Spleen (tissue), 11 donors: ENCODE data around the gene CPXM2. TPM values are rescaled to one million over a fixed set of nuclear protein-coding genes. Genes with fewer than 3 reads are reported as not detected.

Source experiments
- DNase-seq: peaks from one replicate; pipeline ENCODE4 v3.0.0-alpha.2; 2020
- H3K27ac ChIP-seq, 8 donors: fragments of 200-600 bp; sonication (generic) in 7 of 8; 1 replicate in 4 of 8; 2 replicates in 4 of 8; pipeline versions ENCODE4 v1.5.0 to v1.8.0; 2016 to 2021; ENCODE audit warnings: inconsistent platforms in 4 of 8, mild to moderate bottlenecking in 4 of 8, moderate library complexity in 1 of 8
- H3K27me3 ChIP-seq, 7 donors: fragments of 200-600 bp; sonication (generic) in 6 of 7; replicated peaks in 1 of 7; 1 replicate in 4 of 7; 2 replicates in 3 of 7; pipeline versions ENCODE4 v1.5.0 to v1.8.0; 2016 to 2021; ENCODE audit warnings: inconsistent platforms in 3 of 7, mild to moderate bottlenecking in 1 of 7
- H3K36me3 ChIP-seq, 6 donors: fragments of 200-600 bp; sonication (generic) in 5 of 6; 1 replicate in 4 of 6; 2 replicates in 2 of 6; pipeline versions ENCODE4 v1.5.0 to v1.8.0; 2016 to 2021; ENCODE audit warnings: inconsistent platforms in 2 of 6
- H3K4me1 ChIP-seq, 6 donors: fragments of 200-600 bp; sonication (generic) in 5 of 6; 1 replicate in 3 of 6; 2 replicates in 3 of 6; pipeline versions ENCODE4 v1.5.0 to v1.8.0; 2016 to 2021; ENCODE audit warnings: inconsistent platforms in 3 of 6
- H3K4me3 ChIP-seq, 8 donors: fragments of 200-600 bp; sonication (generic) in 7 of 8; 1 replicate in 4 of 8; 2 replicates in 4 of 8; pipeline versions ENCODE4 v1.5.0 to v1.8.0; 2016 to 2021; ENCODE audit warnings: inconsistent platforms in 4 of 8, mild to moderate bottlenecking in 4 of 8, moderate library complexity in 2 of 8
- H3K9me3 ChIP-seq, 8 donors: fragments of 200-600 bp; sonication (generic) in 7 of 8; 1 replicate in 4 of 8; 2 replicates in 4 of 8; pipeline versions ENCODE4 v1.5.0 to v1.8.0; 2016 to 2021; ENCODE audit warnings: inconsistent platforms in 4 of 8
- CTCF ChIP-seq, 11 experiments: fragments of 200-600 bp in 7 of 11; fragments of 450-650 bp in 4 of 11; sonication (generic) in 4 of 11; IDR thresholded peaks in 8 of 11; conservative IDR thresholded peaks in 3 of 11; 1 replicate in 7 of 11; 2 replicates in 4 of 11; pipeline versions ENCODE4 v1.4.0 to v1.8.0; 2016 to 2021; ENCODE audit warnings: antibody characterized with exemption in 11 of 11, inconsistent platforms in 4 of 11, mild to moderate bottlenecking in 1 of 11
- POLR2A ChIP-seq, 3 donors: fragments of 450-650 bp; IDR thresholded peaks; one replicate each; pipeline ENCODE4 v1.5.1; 2017; ENCODE audit warnings: antibody characterized with exemption in 3 of 3, mild to moderate bottlenecking in 1 of 3
- POLR2AphosphoS5 ChIP-seq, 3 donors: sonication (generic); formaldehyde crosslinking; IDR thresholded peaks; one replicate each; pipeline ENCODE4 v1.5.1; 2017; ENCODE audit warnings: antibody characterized with exemption in 3 of 3
- WGBS, 5 donors: extraction: QIAGEN DNeasy Blood & Tissue Kit in 3 of 5; methylation state at CpG; one replicate each; pipeline versions ENCODE4 v1.1.5 to v1.1.7; 2013 to 2018; 5-methylcytosine and 5-hydroxymethylcytosine counted together
- intact Hi-C: fragments of 100-400 bp; cut with DNase I; formaldehyde crosslinking; loops from one replicate; pipeline ENCODE4 v1.15.0; 2023; ENCODE audit warnings: low total_unique reads
- polyA plus RNA-seq, 3 donors: library from polyadenylated mRNA; stranded (reverse); fragments of 200-250 nt; gene quantifications; one replicate each; pipeline ENCODE4 v1.2.1, GENCODE V29; 2013
- total RNA-seq, 7 donors: library from RNA; depleted of rRNA in 3 of 7; stranded (reverse); fragments of >200 nt in 3 of 7; fragmentation: NEBNext Ultra II Directional in 4 of 7; extraction: Animal tissue kit (Norgen Biotek cat#: 25700) in 4 of 7; gene quantifications; one replicate each; pipeline versions ENCODE4 v1.1.0 to v1.2.1, GENCODE V29; 2016 to 2021
- donor health status: healthy with polysubstance abuse.
- donor health status: DM: no; HTN: no; CAD: no; lungs with moderate emphysema.
- donor health status: DM: no; HTN: no; CAD: no.
- donor health status: Bipolar disorder and iron deficiency.
- donor health status: healthy.
- donor health status: DM: no; HTN: no; CAD: no.
- donor health status: DM: yes; HTN: yes; CAD: no.

CPXM2 gene
- total and polyA plus RNA-seq, 10 donors = 3.7 to 38.2 (median 21.7) TPM

GRCh38 chr10:123836418-123837145 is 55.0 kb downstream of the CPXM2 start:
- no peaks in the 10 kb centered on the region for H3K4me1 ChIP-seq
- intact Hi-C loops = no loop called here
- WGBS, 5 donors = 69 to 84% (median 78%) methylated on average over 6 of the region's 6 CpGs
- peaks cover 0 to 40% (median 0%) of the 10 kb centered on the region in 7 donors for H3K27me3 ChIP-seq
- no peak for DNase-seq
- no peaks in the 10 kb centered on the region for H3K36me3 ChIP-seq
- TF ChIP-seq POLR2AphosphoS5 (IDR thresholded peaks at IDR 0.05) = no peak
- no peak for TF ChIP-seq POLR2A (IDR thresholded peaks at IDR 0.05)
- no peak for TF ChIP-seq CTCF (IDR thresholded peaks at IDR 0.05 in 8 of 11, conservative IDR thresholded peaks at IDR 0.05 in 3 of 11)
- no peak overlapping the region for H3K4me3 ChIP-seq
- H3K9me3 ChIP-seq = no peaks in the 10 kb centered on the region
- no peak overlapping the region for H3K27ac ChIP-seq

DNA sequence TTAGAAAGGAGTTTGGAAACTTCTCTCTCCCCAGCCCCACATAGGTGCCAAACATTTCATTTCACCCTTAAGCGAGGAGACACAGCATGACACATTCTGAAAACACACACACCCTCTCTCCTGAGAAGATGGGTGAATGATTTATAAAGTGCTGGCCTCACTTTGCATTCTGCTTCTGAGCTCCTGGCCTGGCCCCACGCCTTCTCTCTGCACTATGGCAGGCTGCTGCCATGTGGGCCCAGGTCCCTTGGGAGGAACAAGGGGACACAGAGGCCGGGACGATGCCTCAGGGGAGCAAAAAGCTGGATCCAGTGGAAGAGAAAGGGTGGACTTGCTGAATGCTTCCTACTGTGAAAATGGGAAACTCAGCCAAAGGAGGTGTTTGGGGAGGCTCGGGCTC is 56.0 kb downstream of the CPXM2 start:
- intact Hi-C loops = no loop called here
- Histone ChIP-seq H3K4me3 (no peak overlapping the region), H3K36me3 (no peaks in the 10 kb centered on the region), H3K4me1 (no peaks in the 10 kb centered on the region), H3K27me3 (peaks cover 0 to 46% (median 0%) of the 10 kb centered on the region in 7 donors), H3K9me3 (no peaks in the 10 kb centered on the region), H3K27ac (no peak overlapping the region)
- TF ChIP-seq CTCF (IDR thresholded peaks at IDR 0.05 in 8 of 11, conservative IDR thresholded peaks at IDR 0.05 in 3 of 11) (no peak), POLR2AphosphoS5 (IDR thresholded peaks at IDR 0.05) (no peak), POLR2A (IDR thresholded peaks at IDR 0.05) (no peak)
- no peak for DNase-seq
- 40 to 49% (median 45%) methylated on average over 5 of the region's 5 CpGs for WGBS, 5 donors

DNA sequence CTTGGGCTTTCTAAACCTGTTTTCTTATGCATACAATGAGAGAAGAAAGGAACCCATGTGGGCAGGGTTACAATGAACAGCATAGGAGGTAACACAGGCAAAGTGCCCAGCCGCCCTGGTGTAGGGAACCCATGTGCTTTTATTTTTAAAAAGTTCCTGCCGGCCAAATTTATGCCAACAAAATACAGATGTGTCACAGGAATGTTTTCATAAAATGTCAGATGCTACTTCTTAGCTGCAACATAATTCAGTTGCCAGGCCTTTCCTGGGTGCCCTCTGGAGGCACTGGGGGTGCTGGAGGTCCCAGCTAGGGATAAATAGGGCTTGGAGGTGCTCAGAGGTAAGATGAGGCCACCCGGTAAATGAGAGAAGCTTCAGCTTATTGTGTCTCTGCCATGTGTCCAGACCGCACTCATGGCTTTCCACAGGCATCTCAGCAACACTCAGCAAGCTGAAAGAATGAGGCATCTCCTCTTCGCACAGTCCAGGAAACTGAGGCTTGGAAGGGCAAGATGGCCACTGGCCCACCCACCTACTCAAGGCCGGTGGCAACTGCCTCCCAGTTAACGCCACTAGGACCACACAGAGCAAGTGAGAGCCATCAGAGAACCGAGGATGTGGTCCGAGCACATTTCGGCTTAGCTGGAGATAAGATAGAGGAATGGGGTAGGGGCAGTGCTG is 58.3 kb downstream of the CPXM2 start:
- TF ChIP-seq CTCF (IDR thresholded peaks at IDR 0.05 in 8 of 11, conservative IDR thresholded peaks at IDR 0.05 in 3 of 11) = no peak
- TF ChIP-seq POLR2AphosphoS5 (IDR thresholded peaks at IDR 0.05) = no peak
- no peak for TF ChIP-seq POLR2A (IDR thresholded peaks at IDR 0.05)
- H3K36me3 ChIP-seq = no peaks in the 10 kb centered on the region
- peaks cover 0 to 46% (median 0%) of the 10 kb centered on the region in 7 donors for H3K27me3 ChIP-seq
- intact Hi-C loops = no loop called here
- DNase-seq = no peak
- no peak overlapping the region for H3K27ac ChIP-seq
- H3K4me1 ChIP-seq = no peaks in the 10 kb centered on the region
- WGBS, 5 donors = 87 to 93% (median 92%) methylated on average over 10 of the region's 10 CpGs
- H3K9me3 ChIP-seq = peaks cover 0 to 8% (median 0%) of the 10 kb centered on the region in 8 donors
- no peak overlapping the region for H3K4me3 ChIP-seq

DNA sequence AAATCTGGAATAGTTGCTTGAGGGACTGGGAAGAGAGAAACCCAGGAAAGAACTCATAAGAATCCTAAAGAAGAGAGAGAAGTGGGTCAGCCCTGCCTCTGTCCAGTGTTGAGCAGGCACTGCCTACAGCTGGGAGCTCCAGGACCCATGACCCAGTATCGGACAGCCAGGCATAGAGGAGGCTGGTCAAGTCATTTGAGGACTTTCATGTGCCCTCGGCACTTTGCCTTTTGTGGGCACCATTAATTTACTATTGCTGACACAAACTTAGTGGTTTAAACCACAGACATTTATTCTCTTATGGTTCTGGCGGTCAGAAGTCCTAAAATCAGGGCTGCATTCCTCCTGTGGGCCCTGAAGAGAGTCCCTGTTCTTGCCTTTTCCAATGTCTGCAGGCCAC is 60.3 kb downstream of the CPXM2 start:
- TF ChIP-seq CTCF (IDR thresholded peaks at IDR 0.05 in 8 of 11, conservative IDR thresholded peaks at IDR 0.05 in 3 of 11) = no peak
- TF ChIP-seq POLR2AphosphoS5 (IDR thresholded peaks at IDR 0.05) = no peak
- TF ChIP-seq POLR2A (IDR thresholded peaks at IDR 0.05) = no peak
- H3K36me3 ChIP-seq = no peaks in the 10 kb centered on the region
- H3K9me3 ChIP-seq = peaks cover 0 to 8% (median 0%) of the 10 kb centered on the region in 8 donors
- WGBS, 5 donors = 54 to 69% (median 60%) methylated on average over 3 of the region's 3 CpGs
- H3K4me3 ChIP-seq = no peak overlapping the region
- H3K27me3 ChIP-seq = peaks cover 0 to 46% (median 0%) of the 10 kb centered on the region in 7 donors
- intact Hi-C loops = no loop called here
- no peaks in the 10 kb centered on the region for H3K4me1 ChIP-seq
- DNase-seq = no peak
- no peak overlapping the region for H3K27ac ChIP-seq
